ENCODE results near the gene COL26A1.

DNA sequence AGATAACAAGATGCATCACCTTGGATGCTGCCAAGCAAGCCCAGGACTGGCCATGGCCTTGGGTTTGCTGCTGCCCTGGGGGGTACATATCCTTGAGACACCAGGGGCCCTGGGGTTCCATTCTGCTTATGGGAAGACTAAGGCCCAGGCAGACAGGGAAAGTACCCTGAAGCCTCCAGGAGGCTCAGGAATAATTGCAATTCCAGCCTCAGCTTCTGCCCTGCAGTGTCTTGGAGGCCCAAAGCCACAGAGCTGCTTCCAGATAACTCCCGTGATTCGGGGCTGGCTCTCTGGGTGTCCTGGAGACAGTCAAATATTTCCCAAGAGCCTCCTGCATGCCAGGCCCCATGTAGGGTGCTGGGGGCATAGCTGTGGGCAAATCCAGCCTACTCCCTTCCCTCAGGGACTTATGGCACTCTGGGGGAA lies 243.8 kb downstream of the COL26A1 start:
- TF ChIP-seq POLR2A (IDR thresholded peaks at IDR 0.05; ENCODE audit: low read length) (no peak), GATA1 (IDR thresholded peaks at IDR 0.05; ENCODE audit: low read depth, low read length) (no peak)
